Muscle layer of duodenum (tissue), 2 donors: Measurements from ENCODE around the gene TBC1D17.

Experiments used
- H3K27ac ChIP-seq: one replicate; pipeline ENCODE4 v1.7.0; 2013; ENCODE audit warnings: mild to moderate bottlenecking, low read length
- H3K27me3 ChIP-seq: one replicate; pipeline ENCODE4 v1.7.0; 2013; ENCODE audit warnings: low read depth, mild to moderate bottlenecking, control low read depth, low read length
- H3K36me3 ChIP-seq, 2 donors: one replicate each; pipeline ENCODE4 v1.7.0; 2013; ENCODE audit warnings: low read length in 2 of 2, control low read depth in 1 of 2, mild to moderate bottlenecking in 1 of 2; ENCODE audit not compliant: insufficient read depth in 2 of 2, control insufficient read depth in 1 of 2
- H3K4me1 ChIP-seq, 2 donors: one replicate each; pipeline ENCODE4 v1.7.0; 2013; ENCODE audit warnings: low read length in 2 of 2, mild to moderate bottlenecking in 2 of 2, control low read depth in 1 of 2, moderate library complexity in 1 of 2; ENCODE audit not compliant: insufficient read depth in 2 of 2, control insufficient read depth in 1 of 2
- H3K4me3 ChIP-seq, 2 donors: one replicate each; pipeline ENCODE4 v1.7.0; 2013; ENCODE audit warnings: low read length in 2 of 2, low read depth in 1 of 2, mild to moderate bottlenecking in 1 of 2
- H3K9me3 ChIP-seq, 2 donors: one replicate each; pipeline ENCODE4 v1.7.0; 2013; ENCODE audit warnings: low read length in 2 of 2, control low read depth in 1 of 2, mild to moderate bottlenecking in 1 of 2; ENCODE audit not compliant: control insufficient read depth in 1 of 2
- donor health status: healthy.

TBC1D17 gene

DNA sequence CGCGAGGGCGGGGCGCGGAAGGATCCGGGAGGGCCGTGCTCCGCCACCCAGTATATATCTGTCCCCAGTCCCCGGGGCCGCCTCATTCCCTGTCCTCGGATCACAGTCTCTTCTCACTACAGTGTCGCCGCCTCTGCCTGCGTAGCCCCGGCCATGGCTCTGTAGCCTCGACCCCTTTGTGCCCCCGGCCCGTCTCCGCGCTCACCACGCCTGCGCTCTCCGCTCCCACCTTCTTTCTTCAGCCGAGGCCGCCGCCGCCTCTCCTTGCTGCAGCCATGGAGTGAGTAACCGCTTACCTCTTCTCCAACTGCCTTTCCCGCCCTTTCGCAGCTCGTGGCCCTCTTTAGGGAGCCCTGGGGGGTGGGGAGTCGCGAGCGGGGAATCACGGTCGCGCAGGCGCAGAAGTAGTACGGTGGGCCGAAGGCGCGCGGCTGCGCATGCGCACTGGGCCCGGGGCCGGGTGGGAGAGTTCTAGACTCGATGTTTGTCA lies 51.7 kb downstream of the TBC1D17 start, which contains the start of the genes ATF5 and NUP62:
Gene ATF5, plus strand, starts transcription at position 85 of the 490 bp plus-strand sequence. CDS start 1,646 bp downstream, outside the sequence.
Gene NUP62, minus strand, starts transcription at position 384 of the 490 bp plus-strand sequence. CDS start 19,697 bp downstream, outside the sequence.
- H3K36me3 ChIP-seq: peaks cover 12 to 15% of the 10 kb centered on the region in 2 donors
- peak within 1 kb of the TSS; percentile 88 for H3K27ac ChIP-seq
- peak within 1 kb of the TSS; percentile 90 to 100 for H3K4me3 ChIP-seq
- H3K9me3 ChIP-seq: no peaks in the 10 kb centered on the region
- H3K4me1 ChIP-seq: peaks cover 7 to 20% of the 10 kb centered on the region in 2 donors
- no peaks in the 10 kb centered on the region for H3K27me3 ChIP-seq

DNA sequence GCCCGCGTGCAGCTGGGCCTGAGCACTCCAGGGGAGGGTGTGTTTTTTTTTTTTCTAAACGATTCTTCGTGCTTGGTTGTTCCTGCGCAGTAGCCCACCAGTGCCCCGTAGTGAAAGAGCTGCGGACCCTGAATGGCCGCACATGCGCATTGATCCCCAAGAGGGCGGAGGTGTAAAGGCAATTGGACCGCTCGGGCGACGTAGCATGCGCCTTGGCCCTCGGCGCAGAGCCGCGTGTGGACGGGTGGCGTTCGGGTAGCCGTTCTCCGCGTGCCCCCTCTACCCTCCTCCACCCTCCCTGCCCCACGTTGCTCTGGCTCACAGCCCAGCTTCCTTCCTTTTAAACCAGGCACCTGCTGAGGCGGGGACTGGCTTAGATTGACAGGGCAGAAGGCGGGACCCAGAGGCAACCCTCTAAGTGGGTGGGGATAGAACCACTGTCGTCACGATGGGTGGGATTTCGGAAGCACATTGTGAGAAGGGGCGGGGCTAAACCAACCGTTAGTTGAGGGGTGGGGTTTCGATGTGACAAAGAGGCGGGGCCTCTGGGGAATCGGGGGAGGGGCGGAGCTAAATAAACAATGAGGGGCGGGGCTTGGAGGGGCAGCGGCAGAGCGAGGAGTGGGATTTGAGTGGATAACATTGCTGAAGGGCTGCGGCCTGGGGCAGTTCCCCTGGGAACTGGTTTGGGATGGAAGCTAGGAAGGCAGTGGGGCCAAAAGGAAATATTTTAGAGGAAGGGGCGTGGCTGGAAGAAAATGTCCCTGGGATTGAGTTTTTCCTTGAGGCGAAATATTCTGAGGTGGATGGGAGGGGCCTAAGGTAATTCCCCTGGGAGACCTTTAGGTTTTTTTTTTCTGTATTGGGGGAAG lies 52.3 kb downstream of the TBC1D17 start:
- Histone ChIP-seq H3K4me1 (peaks cover 7 to 20% of the 10 kb centered on the region in 2 donors), H3K36me3 (peaks cover 9 to 12% of the 10 kb centered on the region in 2 donors), H3K27ac (peak overlapping the region; percentile 88), H3K9me3 (no peaks in the 10 kb centered on the region), H3K4me3 (peak overlapping the region; percentile 90 to 100), H3K27me3 (no peaks in the 10 kb centered on the region)

DNA sequence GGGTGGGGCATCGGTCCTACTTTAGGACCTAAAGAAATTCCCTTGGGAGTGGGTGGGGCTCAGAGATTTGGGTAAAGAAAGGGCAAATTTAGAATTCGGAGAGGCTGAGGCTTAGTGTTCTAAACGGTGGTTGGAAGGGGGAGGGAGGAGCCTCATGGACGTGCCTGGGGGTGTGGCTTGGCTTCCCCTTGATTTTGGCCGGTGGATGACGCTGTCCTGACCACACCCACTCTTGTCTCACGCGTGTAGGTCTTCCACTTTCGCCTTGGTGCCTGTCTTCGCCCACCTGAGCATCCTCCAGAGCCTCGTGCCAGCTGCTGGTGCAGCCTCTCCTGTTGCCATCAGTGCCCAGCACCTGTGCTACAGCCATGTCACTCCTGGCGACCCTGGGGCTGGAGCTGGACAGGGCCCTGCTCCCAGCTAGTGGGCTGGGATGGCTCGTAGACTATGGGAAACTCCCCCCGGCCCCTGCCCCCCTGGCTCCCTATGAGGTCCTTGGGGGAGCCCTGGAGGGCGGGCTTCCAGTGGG lies 53.0 kb downstream of the TBC1D17 start:
- Histone ChIP-seq H3K36me3 (peaks cover 9 to 12% of the 10 kb centered on the region in 2 donors), H3K4me1 (peaks cover 7 to 20% of the 10 kb centered on the region in 2 donors), H3K9me3 (no peaks in the 10 kb centered on the region), H3K27ac (no peak overlapping the region), H3K27me3 (no peaks in the 10 kb centered on the region), H3K4me3 (peak overlapping the region in 1 of 2 donors; percentile 100)

DNA sequence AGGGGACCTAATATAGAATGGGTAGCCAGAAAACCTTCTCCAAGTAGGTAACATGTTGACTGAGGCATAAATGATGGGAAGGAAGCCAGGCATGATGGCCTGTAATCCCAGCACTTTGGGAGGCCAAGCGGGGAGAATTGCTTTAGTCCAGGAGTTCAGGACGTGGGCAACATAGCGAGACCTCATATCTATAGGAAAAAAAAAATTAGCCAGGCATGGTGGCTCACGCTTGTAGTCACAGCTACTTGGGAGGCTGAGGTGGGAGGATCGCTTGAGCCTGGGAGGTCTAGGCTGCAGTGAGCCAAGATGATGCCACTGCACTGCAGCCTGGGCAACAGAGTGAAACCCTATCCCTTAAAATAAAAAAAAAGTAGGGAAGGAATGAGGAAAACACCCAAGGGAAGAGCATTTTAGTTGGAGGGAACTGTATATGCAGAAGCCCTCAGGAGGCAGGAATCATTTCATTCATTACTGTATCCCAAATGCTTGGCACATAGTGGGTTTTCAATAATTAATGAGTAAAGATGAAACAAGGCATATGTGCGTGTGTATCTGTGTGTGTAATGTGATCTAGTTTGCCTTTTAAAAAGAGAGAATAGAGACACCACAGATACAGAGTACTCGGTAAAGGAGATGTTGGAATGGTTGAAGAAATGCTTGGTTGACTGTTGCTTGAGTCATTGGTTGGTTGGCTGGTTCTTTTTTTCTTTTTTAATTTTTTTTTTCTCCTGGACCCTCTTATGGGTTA lies 54.0 kb downstream of the TBC1D17 start:
- no peak overlapping the region for H3K4me3 ChIP-seq
- no peak overlapping the region for H3K27ac ChIP-seq
- H3K36me3 ChIP-seq: peaks cover 9 to 11% of the 10 kb centered on the region in 2 donors
- no peaks in the 10 kb centered on the region for H3K27me3 ChIP-seq
- H3K4me1 ChIP-seq: peaks cover 7 to 20% of the 10 kb centered on the region in 2 donors
- H3K9me3 ChIP-seq: no peaks in the 10 kb centered on the region

DNA sequence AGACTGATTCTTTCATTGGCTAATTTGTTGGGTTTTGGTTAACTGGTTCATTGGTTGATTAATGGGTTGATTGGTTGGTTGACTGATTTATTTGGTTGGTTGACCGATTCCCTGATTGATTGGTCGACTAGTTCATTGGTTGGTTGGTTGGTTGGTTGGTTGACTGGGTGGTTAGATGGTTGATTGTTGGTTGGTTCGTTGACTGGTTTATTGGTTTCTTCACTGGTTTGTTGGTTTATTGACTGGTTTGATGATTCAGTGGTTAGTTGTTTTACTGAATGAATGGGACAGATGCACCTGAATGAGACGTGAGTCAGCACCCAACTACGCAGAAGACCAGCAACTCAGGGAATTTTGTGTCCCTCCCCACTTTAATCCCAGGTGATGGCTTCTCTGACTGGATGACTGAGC lies 54.5 kb downstream of the TBC1D17 start:
- H3K27ac ChIP-seq: no peak overlapping the region
- peaks cover 7 to 18% of the 10 kb centered on the region in 2 donors for H3K4me1 ChIP-seq
- H3K27me3 ChIP-seq: no peaks in the 10 kb centered on the region
- no peaks in the 10 kb centered on the region for H3K9me3 ChIP-seq
- H3K4me3 ChIP-seq: no peak overlapping the region
- peaks cover 8 to 9% of the 10 kb centered on the region in 2 donors for H3K36me3 ChIP-seq

GRCh38 chr19:49932731-49933131 lies 55.2 kb downstream of the TBC1D17 start:
- Histone ChIP-seq H3K36me3 (peaks cover 1 to 3% of the 10 kb centered on the region in 2 donors), H3K27ac (no peak overlapping the region), H3K4me3 (no peak overlapping the region), H3K9me3 (no peaks in the 10 kb centered on the region), H3K27me3 (no peaks in the 10 kb centered on the region), H3K4me1 (peaks cover 2 to 15% of the 10 kb centered on the region in 2 donors)

- Histone ChIP-seq H3K9me3 (no peaks in the 10 kb centered on the region), H3K4me1 (peaks cover 2 to 9% of the 10 kb centered on the region in 2 donors), H3K27ac (no peak overlapping the region), H3K36me3 (peaks cover 0 to 3% of the 10 kb centered on the region in 2 donors), H3K27me3 (no peaks in the 10 kb centered on the region), H3K4me3 (no peak overlapping the region)
Observed at GRCh38 chr19:49933643-49934042, 56.1 kb downstream of the TBC1D17 start.

GRCh38 chr19:49936549-49936948 lies 59.0 kb downstream of the TBC1D17 start:
- Histone ChIP-seq H3K27ac (no peak overlapping the region), H3K9me3 (no peaks in the 10 kb centered on the region), H3K4me3 (no peak overlapping the region), H3K4me1 (peaks cover 2 to 7% of the 10 kb centered on the region in 2 donors), H3K36me3 (peaks cover 0 to 3% of the 10 kb centered on the region in 2 donors), H3K27me3 (no peaks in the 10 kb centered on the region)

DNA sequence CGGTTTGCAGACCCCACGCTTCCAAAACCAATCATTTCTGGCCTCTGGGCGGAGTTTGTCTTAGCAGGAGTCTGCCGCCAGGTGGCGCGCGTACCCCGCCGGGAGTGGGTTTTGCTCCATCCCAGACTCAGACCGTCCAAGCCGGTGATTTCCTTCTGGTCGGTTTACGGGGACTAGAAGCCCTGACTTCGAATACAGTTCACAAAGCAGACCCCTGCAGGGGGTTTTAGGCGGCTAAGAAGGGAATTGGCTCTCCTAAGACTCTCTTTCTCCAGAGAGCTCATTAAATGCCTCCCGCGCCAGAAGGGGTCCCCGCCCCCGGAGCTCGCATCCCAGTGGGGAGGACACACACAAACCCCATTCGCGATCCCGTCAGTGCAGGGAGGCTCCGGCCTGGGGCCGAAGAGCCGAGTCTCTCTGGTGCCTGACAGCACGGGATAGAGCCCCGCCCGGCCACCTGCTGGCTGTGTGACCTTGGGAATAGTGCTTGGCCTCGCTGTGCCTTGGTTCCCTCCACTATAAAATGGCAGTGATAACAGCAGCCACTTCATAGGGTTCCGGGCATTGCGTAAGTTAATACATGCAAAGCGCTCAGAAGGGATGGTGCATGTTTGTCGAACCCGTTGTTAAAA lies 60.4 kb downstream of the TBC1D17 start:
- Histone ChIP-seq H3K4me3 (peak overlapping the region; percentile 11 to 43), H3K27me3 (no peaks in the 10 kb centered on the region), H3K36me3 (peaks cover 0 to 2% of the 10 kb centered on the region in 2 donors), H3K4me1 (peaks cover 2 to 7% of the 10 kb centered on the region in 2 donors), H3K27ac (no peak overlapping the region), H3K9me3 (no peaks in the 10 kb centered on the region)
